ENCODE results near the gene ARHGAP22. TPM values are rescaled to one million over a fixed set of nuclear protein-coding genes. Genes with fewer than 3 reads are reported as not detected.
A peak's percentile ranks its signal among the peaks of the same experiment; 100 is the strongest.

The ARHGAP22 gene
- total and polyA plus RNA-seq, 2 donors (not counting 1 experiment from before 2014, with no cell fraction given), result 10.4 to 75.5 TPM

DNA sequence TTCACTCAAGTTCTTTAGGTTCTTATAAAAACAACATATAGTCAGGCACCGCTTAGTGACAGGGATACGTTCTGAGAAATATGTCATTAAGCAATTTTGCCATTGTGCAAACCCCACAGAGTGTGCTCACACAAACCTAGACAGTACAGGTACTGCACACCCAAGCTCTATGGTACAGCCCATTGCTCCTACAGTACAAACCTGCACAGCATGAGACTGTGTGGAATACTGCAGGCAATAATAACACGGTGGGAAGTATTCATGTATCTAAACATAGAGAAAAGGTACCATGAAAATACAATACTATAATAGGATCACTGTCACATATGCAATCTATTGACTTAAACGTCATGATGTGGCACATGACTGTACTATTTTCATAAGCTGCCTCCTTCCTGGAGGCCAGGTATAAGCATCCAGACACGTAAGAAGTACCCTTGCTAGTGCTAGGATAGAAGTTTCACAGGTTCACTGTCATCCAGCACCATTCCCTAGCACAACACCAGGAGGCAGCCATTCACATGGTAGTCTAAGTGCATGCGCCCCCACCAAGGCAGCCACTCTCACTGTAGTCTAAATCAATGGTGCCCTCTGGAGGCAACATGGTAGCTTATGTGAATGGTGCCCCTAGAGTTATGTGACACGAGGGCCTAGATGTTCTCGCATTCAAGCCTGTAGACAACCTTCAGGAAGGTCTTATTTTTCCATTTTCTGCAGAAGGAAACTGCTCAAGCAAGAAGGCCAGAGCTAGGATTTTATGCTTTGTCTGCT lies 98.5 kb downstream of the ARHGAP22 start:
- DNase-seq (ENCODE audit: low read depth in 2 of 2), result peak; percentile 25 to 54
- TF ChIP-seq, protein P1, sequence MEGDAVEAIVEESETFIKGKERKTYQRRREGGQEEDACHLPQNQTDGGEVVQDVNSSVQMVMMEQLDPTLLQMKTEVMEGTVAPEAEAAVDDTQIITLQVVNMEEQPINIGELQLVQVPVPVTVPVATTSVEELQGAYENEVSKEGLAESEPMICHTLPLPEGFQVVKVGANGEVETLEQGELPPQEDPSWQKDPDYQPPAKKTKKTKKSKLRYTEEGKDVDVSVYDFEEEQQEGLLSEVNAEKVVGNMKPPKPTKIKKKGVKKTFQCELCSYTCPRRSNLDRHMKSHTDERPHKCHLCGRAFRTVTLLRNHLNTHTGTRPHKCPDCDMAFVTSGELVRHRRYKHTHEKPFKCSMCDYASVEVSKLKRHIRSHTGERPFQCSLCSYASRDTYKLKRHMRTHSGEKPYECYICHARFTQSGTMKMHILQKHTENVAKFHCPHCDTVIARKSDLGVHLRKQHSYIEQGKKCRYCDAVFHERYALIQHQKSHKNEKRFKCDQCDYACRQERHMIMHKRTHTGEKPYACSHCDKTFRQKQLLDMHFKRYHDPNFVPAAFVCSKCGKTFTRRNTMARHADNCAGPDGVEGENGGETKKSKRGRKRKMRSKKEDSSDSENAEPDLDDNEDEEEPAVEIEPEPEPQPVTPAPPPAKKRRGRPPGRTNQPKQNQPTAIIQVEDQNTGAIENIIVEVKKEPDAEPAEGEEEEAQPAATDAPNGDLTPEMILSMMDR (conservative IDR thresholded peaks at IDR 0.05 in 1 of 2, IDR thresholded peaks at IDR 0.05 in 1 of 2; ENCODE audit: low read depth in 1 of 2, low read length in 2 of 2), result peak in 1 of 2 donors; percentile 45
- TF ChIP-seq EZH2 (IDR thresholded peaks at IDR 0.05; ENCODE audit: low read length, missing control alignments), result no peak
- H2AFZ ChIP-seq (ENCODE audit: low read length), result no peak overlapping the region
- no peaks in the 10 kb centered on the region for H4K20me1 ChIP-seq (ENCODE audit: control insufficient read depth, extremely low read depth, insufficient read depth, low read length)
- no peak overlapping the region for H3K4me3 ChIP-seq (replicated peaks in 1 of 4; ENCODE audit: control extremely low read depth in 1 of 4, insufficient read depth in 1 of 4, low read depth in 3 of 4, low read length in 4 of 4)
- peaks cover 91% of the 10 kb centered on the region for H3K79me2 ChIP-seq (ENCODE audit: control insufficient read depth, insufficient read depth, low read length)
- H3K27ac ChIP-seq (ENCODE audit: insufficient read depth, low read length), result no peak overlapping the region
- H3K9me3 ChIP-seq (ENCODE audit: control insufficient read depth, insufficient read depth, low read depth, low read length), result no peaks in the 10 kb centered on the region
- H3K4me2 ChIP-seq (ENCODE audit: extremely low read depth, insufficient read depth, low read length), result no peak overlapping the region
- H3K4me1 ChIP-seq (ENCODE audit: control insufficient read depth, extremely low read depth, insufficient read depth, low read length), result peaks cover 14% of the 10 kb centered on the region
- no peak overlapping the region for H3K9ac ChIP-seq (ENCODE audit: insufficient read depth, low read length)
- H3K36me3 ChIP-seq (ENCODE audit: control insufficient read depth, insufficient read depth, low read length), result peaks cover 5% of the 10 kb centered on the region
- H3K27me3 ChIP-seq (ENCODE audit: control insufficient read depth, insufficient read depth, low read length), result no peaks in the 10 kb centered on the region

DNA sequence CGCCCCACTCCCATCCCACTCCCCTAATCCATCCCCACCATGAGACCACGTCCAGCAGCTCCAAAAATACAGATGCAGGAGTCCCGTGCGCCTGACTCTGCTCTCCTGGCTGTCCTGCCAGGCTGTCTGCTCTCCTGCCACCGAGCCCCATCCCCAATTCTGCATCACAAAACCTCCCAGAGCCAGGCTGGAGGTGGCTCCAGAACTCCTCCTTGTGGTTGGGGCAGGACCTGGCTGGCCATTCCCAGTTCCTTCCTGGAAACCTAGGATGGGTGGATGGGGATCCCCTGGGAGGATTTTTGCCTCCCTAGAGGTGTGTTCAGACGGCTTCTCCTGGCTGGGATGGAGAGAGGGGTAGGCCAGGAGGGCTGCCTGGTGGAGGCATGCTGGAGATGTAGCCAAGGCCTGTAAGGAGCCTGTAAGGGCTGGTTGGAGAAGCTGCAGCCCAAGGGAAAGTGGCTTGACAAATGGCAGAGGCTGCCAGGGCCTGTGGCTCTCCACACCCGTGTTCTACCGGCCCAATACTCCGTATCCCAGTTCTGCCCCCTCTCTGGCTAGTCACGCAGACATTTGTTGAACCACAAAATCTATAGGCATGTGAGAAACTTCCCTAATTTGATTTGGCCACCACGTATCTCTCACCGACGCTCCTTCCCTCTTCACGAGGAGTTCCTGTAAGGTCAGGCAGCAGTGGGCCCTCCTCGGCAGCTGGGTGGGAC lies 99.3 kb downstream of the ARHGAP22 start:
- H3K9me3 ChIP-seq (ENCODE audit: control insufficient read depth, insufficient read depth, low read depth, low read length), result no peaks in the 10 kb centered on the region
- H3K4me1 ChIP-seq (ENCODE audit: control insufficient read depth, extremely low read depth, insufficient read depth, low read length), result peaks cover 17% of the 10 kb centered on the region
- H2AFZ ChIP-seq (ENCODE audit: low read length), result no peak overlapping the region
- TF ChIP-seq, protein P1 (conservative IDR thresholded peaks at IDR 0.05 in 1 of 2, IDR thresholded peaks at IDR 0.05 in 1 of 2; ENCODE audit: low read depth in 1 of 2, low read length in 2 of 2), result peak; percentile 4 to 26
- no peak for TF ChIP-seq EZH2 (IDR thresholded peaks at IDR 0.05; ENCODE audit: low read length, missing control alignments)
- H4K20me1 ChIP-seq (ENCODE audit: control insufficient read depth, extremely low read depth, insufficient read depth, low read length), result no peaks in the 10 kb centered on the region
- H3K4me3 ChIP-seq (replicated peaks in 1 of 4; ENCODE audit: control extremely low read depth in 1 of 4, insufficient read depth in 1 of 4, low read depth in 3 of 4, low read length in 4 of 4), result no peak overlapping the region
- H3K9ac ChIP-seq (ENCODE audit: insufficient read depth, low read length), result no peak overlapping the region
- H3K27ac ChIP-seq (ENCODE audit: insufficient read depth, low read length), result no peak overlapping the region
- peaks cover 87% of the 10 kb centered on the region for H3K79me2 ChIP-seq (ENCODE audit: control insufficient read depth, insufficient read depth, low read length)
- DNase-seq (ENCODE audit: low read depth in 2 of 2), result no peak
- H3K27me3 ChIP-seq (ENCODE audit: control insufficient read depth, insufficient read depth, low read length), result no peaks in the 10 kb centered on the region
- H3K36me3 ChIP-seq (ENCODE audit: control insufficient read depth, insufficient read depth, low read length), result peaks cover 5% of the 10 kb centered on the region
- no peak overlapping the region for H3K4me2 ChIP-seq (ENCODE audit: extremely low read depth, insufficient read depth, low read length)

DNA sequence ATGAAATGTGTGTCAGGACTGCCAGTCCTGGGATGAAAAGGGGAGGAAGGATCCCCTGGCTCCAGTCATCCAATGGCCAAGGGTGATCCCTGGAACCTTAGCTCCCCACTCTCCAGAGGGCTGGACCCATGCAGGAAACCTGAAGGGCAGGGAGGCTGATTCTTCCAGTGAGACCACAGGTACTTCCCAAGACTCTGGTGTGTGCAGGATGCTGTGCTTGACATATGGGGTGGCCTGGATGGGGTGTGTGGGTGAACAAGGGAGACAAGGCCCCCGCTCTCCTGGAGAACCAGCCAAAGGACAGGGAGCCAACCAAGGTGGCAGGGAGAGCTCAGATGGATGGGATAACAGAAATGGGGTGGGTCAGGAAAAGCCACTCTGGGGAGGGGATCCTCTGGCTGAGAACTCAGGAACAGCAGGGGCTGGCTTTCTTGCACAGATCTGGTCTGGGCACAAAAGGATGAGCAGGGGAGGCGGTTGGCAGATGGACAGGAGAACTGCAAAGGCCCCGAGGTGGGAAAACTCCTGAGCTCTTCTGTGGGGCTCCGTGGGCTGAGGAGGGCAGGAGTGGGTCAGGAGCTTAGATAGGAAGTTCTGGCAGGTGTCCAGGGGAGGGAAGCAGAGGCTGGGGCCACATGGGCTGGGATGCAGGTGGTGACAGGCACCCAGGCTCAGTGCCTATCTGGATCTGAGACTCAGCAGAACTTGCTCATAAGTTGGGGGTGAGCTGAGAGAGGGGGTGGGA lies 100.6 kb downstream of the ARHGAP22 start:
- DNase-seq (ENCODE audit: low read depth in 2 of 2), result no peak

More for the DNA sequence above, 100.6 kb downstream of the ARHGAP22 start:
- no peak overlapping the region for H3K4me2 ChIP-seq (ENCODE audit: extremely low read depth, insufficient read depth, low read length)
- H4K20me1 ChIP-seq (ENCODE audit: control insufficient read depth, extremely low read depth, insufficient read depth, low read length), result no peaks in the 10 kb centered on the region
- no peak overlapping the region for H2AFZ ChIP-seq (ENCODE audit: low read length)
- no peaks in the 10 kb centered on the region for H3K27me3 ChIP-seq (ENCODE audit: control insufficient read depth, insufficient read depth, low read length)
- peaks cover 79% of the 10 kb centered on the region for H3K79me2 ChIP-seq (ENCODE audit: control insufficient read depth, insufficient read depth, low read length)
- H3K4me3 ChIP-seq (replicated peaks in 1 of 4; ENCODE audit: control extremely low read depth in 1 of 4, insufficient read depth in 1 of 4, low read depth in 3 of 4, low read length in 4 of 4), result no peak overlapping the region
- no peak for TF ChIP-seq EZH2 (IDR thresholded peaks at IDR 0.05; ENCODE audit: low read length, missing control alignments)
- TF ChIP-seq, protein P1 (conservative IDR thresholded peaks at IDR 0.05 in 1 of 2, IDR thresholded peaks at IDR 0.05 in 1 of 2; ENCODE audit: low read depth in 1 of 2, low read length in 2 of 2), result no peak
- no peak overlapping the region for H3K9ac ChIP-seq (ENCODE audit: insufficient read depth, low read length)
- peaks cover 17% of the 10 kb centered on the region for H3K4me1 ChIP-seq (ENCODE audit: control insufficient read depth, extremely low read depth, insufficient read depth, low read length)
- H3K27ac ChIP-seq (ENCODE audit: insufficient read depth, low read length), result no peak overlapping the region
- H3K9me3 ChIP-seq (ENCODE audit: control insufficient read depth, insufficient read depth, low read depth, low read length), result no peaks in the 10 kb centered on the region
- H3K36me3 ChIP-seq (ENCODE audit: control insufficient read depth, insufficient read depth, low read length), result peaks cover 5% of the 10 kb centered on the region
